Measurements from ENCODE around the gene PRADC1.

Gene PRADC1

GRCh38 chr2:73214120-73215035 lies 18.7 kb downstream of the PRADC1 start, which contains the start of gene SMYD5:
Gene SMYD5 (plus strand): TSS chr2:73214245. CDS start chr2:73214267, 22 bp downstream.
- Histone ChIP-seq H3K27ac (ENCODE audit: low read length) (peak within 1 kb of the TSS; percentile 41), H3K27me3 (ENCODE audit: control insufficient read depth in 1 of 2, insufficient read depth in 2 of 2, low read length in 2 of 2) (no peaks in the 10 kb centered on the region), H3K9ac (ENCODE audit: low read length in 2 of 2) (peak within 1 kb of the TSS; percentile 72 to 81), H3K36me3 (ENCODE audit: control insufficient read depth in 2 of 2, insufficient read depth in 2 of 2, low read length in 2 of 2) (peaks cover 0 to 7% of the 10 kb centered on the region in 2 donors), H3K9me3 (ENCODE audit: control insufficient read depth in 2 of 2, low read length in 2 of 2) (no peaks in the 10 kb centered on the region), H3K4me3 (ENCODE audit: low read length in 2 of 2) (peak within 1 kb of the TSS; percentile 85 to 87), H3K4me1 (ENCODE audit: control insufficient read depth, insufficient read depth, low read length) (peaks cover 12% of the 10 kb centered on the region)

DNA sequence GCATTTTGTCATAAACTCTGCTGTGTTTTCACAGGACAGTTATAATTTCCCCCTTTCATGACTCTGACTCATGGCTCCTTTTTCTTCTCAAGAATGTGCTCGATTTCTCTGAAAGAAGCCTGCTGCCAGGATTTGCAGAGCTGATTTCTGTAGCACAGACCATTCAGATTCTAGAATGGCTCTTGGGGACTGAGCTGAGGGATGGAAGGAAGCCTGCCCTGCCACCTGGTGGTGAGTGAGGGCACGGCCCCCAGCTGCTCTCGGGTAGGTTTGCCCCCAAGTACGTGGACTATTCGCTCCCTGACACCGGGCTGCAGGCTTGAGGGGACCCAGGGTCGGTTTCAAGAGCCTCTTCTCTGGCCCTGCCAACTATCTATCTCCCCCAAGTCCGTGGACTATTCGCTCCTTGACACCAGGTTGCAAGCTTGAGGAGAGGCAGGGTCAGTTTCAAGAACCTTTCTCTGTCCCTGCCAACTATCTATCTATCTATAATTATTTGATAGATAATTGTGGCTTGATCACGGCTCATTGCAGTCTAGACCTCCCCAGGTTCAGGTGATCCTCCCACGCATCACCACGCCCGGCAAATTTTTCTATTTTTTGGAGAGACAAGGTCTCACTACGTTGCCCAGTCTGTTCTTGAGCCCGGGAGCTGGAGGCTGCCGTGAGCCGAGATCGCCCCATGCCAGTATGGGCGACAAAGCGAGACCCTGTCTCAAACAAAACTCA lies 20.4 kb downstream of the PRADC1 start:
- Histone ChIP-seq H3K36me3 (ENCODE audit: control insufficient read depth in 2 of 2, insufficient read depth in 2 of 2, low read length in 2 of 2) (no peaks in the 10 kb centered on the region), H3K9ac (ENCODE audit: low read length in 2 of 2) (no peak overlapping the region), H3K27ac (ENCODE audit: low read length) (no peak overlapping the region), H3K4me1 (ENCODE audit: control insufficient read depth, insufficient read depth, low read length) (peaks cover 12% of the 10 kb centered on the region), H3K27me3 (ENCODE audit: control insufficient read depth in 1 of 2, insufficient read depth in 2 of 2, low read length in 2 of 2) (no peaks in the 10 kb centered on the region), H3K9me3 (ENCODE audit: control insufficient read depth in 2 of 2, low read length in 2 of 2) (no peaks in the 10 kb centered on the region), H3K4me3 (ENCODE audit: low read length in 2 of 2) (peak overlapping the region in 1 of 2 donors; percentile 29)

GRCh38 chr2:73212098-73212447 lies 21.0 kb downstream of the PRADC1 start:
- H3K36me3 ChIP-seq (ENCODE audit: control insufficient read depth in 2 of 2, insufficient read depth in 2 of 2, low read length in 2 of 2): no peaks in the 10 kb centered on the region
- peak overlapping the region in 1 of 2 donors; percentile 29 for H3K4me3 ChIP-seq (ENCODE audit: low read length in 2 of 2)
- H3K27me3 ChIP-seq (ENCODE audit: control insufficient read depth in 1 of 2, insufficient read depth in 2 of 2, low read length in 2 of 2): no peaks in the 10 kb centered on the region
- H3K4me1 ChIP-seq (ENCODE audit: control insufficient read depth, insufficient read depth, low read length): peaks cover 12% of the 10 kb centered on the region
- H3K9ac ChIP-seq (ENCODE audit: low read length in 2 of 2): no peak overlapping the region
- no peak overlapping the region for H3K27ac ChIP-seq (ENCODE audit: low read length)
- no peaks in the 10 kb centered on the region for H3K9me3 ChIP-seq (ENCODE audit: control insufficient read depth in 2 of 2, low read length in 2 of 2)

- H3K27ac ChIP-seq (ENCODE audit: low read length): no peak overlapping the region
- H3K27me3 ChIP-seq (ENCODE audit: control insufficient read depth in 1 of 2, insufficient read depth in 2 of 2, low read length in 2 of 2): peaks cover 0 to 3% of the 10 kb centered on the region in 2 donors
- H3K9me3 ChIP-seq (ENCODE audit: control insufficient read depth in 2 of 2, low read length in 2 of 2): no peaks in the 10 kb centered on the region
- H3K36me3 ChIP-seq (ENCODE audit: control insufficient read depth in 2 of 2, insufficient read depth in 2 of 2, low read length in 2 of 2): no peaks in the 10 kb centered on the region
- peaks cover 11% of the 10 kb centered on the region for H3K4me1 ChIP-seq (ENCODE audit: control insufficient read depth, insufficient read depth, low read length)
- no peak overlapping the region for H3K9ac ChIP-seq (ENCODE audit: low read length in 2 of 2)
- H3K4me3 ChIP-seq (ENCODE audit: low read length in 2 of 2): no peak overlapping the region
These were observed 22.3 kb downstream of the PRADC1 start for GRCh38 chr2:73210696-73211095.

GRCh38 chr2:73210019-73210418 lies 23.0 kb downstream of the PRADC1 start:
- Histone ChIP-seq H3K27ac (ENCODE audit: low read length) (no peak overlapping the region), H3K27me3 (ENCODE audit: control insufficient read depth in 1 of 2, insufficient read depth in 2 of 2, low read length in 2 of 2) (peaks cover 0 to 5% of the 10 kb centered on the region in 2 donors)

DNA sequence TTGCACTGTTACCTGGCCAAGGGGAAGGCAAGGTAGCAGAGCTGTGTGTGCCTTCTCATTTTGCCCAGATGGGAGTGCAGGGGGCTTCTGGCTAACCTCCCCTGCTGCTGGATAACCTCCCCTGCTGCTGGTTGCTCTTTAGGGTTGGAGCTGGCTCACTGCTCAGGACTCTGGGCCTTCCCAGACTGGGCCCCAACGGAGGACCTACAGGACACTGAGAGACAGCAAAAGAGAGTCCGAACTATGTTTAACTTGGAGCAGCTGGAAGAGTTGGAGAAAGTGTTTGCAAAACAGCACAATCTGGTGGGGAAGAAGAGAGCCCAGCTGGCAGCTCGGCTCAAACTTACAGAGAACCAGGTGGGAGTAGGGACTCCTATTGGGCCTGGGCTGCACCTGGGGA lies 24.8 kb downstream of the PRADC1 start:
- H3K4me1 ChIP-seq (ENCODE audit: control insufficient read depth, insufficient read depth, low read length): peaks cover 4% of the 10 kb centered on the region
- no peaks in the 10 kb centered on the region for H3K9me3 ChIP-seq (ENCODE audit: control insufficient read depth in 2 of 2, low read length in 2 of 2)
- H3K27me3 ChIP-seq (ENCODE audit: control insufficient read depth in 1 of 2, insufficient read depth in 2 of 2, low read length in 2 of 2): peaks cover 7 to 12% of the 10 kb centered on the region in 2 donors
- no peak overlapping the region for H3K27ac ChIP-seq (ENCODE audit: low read length)
- no peak overlapping the region for H3K9ac ChIP-seq (ENCODE audit: low read length in 2 of 2)
- H3K36me3 ChIP-seq (ENCODE audit: control insufficient read depth in 2 of 2, insufficient read depth in 2 of 2, low read length in 2 of 2): no peaks in the 10 kb centered on the region
- H3K4me3 ChIP-seq (ENCODE audit: low read length in 2 of 2): no peak overlapping the region

More at GRCh38 chr2:73210019-73210418, 23.0 kb downstream of the PRADC1 start:
- no peaks in the 10 kb centered on the region for H3K9me3 ChIP-seq (ENCODE audit: control insufficient read depth in 2 of 2, low read length in 2 of 2)
- H3K9ac ChIP-seq (ENCODE audit: low read length in 2 of 2): no peak overlapping the region
- peaks cover 8% of the 10 kb centered on the region for H3K4me1 ChIP-seq (ENCODE audit: control insufficient read depth, insufficient read depth, low read length)
- no peak overlapping the region for H3K4me3 ChIP-seq (ENCODE audit: low read length in 2 of 2)
- H3K36me3 ChIP-seq (ENCODE audit: control insufficient read depth in 2 of 2, insufficient read depth in 2 of 2, low read length in 2 of 2): no peaks in the 10 kb centered on the region

- Histone ChIP-seq H3K4me3 (ENCODE audit: low read length in 2 of 2) (no peak overlapping the region), H3K27me3 (ENCODE audit: control insufficient read depth in 1 of 2, insufficient read depth in 2 of 2, low read length in 2 of 2) (peaks cover 26 to 28% of the 10 kb centered on the region in 2 donors), H3K36me3 (ENCODE audit: control insufficient read depth in 2 of 2, insufficient read depth in 2 of 2, low read length in 2 of 2) (no peaks in the 10 kb centered on the region), H3K27ac (ENCODE audit: low read length) (no peak overlapping the region), H3K9me3 (ENCODE audit: control insufficient read depth in 2 of 2, low read length in 2 of 2) (peaks cover 0 to 2% of the 10 kb centered on the region in 2 donors), H3K4me1 (ENCODE audit: control insufficient read depth, insufficient read depth, low read length) (peaks cover 6% of the 10 kb centered on the region), H3K9ac (ENCODE audit: low read length in 2 of 2) (no peak overlapping the region)
These were observed 27.4 kb downstream of the PRADC1 start for GRCh38 chr2:73205611-73206010.

DNA sequence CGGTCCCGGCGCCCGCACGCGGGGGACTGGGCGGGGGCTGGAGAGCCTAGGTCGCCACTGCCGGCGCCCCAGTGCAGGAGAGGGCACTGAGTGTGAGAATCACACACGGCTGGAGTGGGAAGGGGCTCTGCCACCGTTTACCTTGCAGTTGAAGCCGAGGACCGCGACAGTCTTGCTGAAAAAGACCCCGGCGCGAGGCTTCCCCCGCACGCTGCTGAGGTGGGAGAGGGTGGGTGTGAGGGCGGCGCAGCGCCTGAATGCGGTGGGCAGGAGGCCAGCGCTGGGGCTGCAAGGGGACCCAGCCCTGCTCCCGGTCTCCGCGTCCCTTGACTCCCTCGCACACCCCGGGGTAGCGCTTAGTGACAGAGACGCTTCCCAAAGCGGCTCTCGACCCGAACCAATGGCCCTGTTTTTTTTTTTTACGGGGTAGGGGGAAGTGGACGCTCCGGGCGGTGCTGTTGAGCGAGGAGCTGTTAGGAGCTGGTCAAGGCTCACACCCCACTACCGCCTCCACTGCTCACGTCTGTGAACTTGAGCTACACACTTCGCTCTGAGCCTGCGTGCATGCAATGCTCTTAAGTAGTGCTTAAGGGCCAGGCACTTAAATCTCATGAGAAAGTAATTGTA lies 29.9 kb downstream of the PRADC1 start:
- Histone ChIP-seq H3K27me3 (ENCODE audit: control insufficient read depth in 1 of 2, insufficient read depth in 2 of 2, low read length in 2 of 2) (peaks cover 28 to 32% of the 10 kb centered on the region in 2 donors), H3K4me3 (ENCODE audit: low read length in 2 of 2) (peak overlapping the region in 1 of 2 donors; percentile 49), H3K9me3 (ENCODE audit: control insufficient read depth in 2 of 2, low read length in 2 of 2) (peaks cover 0 to 2% of the 10 kb centered on the region in 2 donors), H3K36me3 (ENCODE audit: control insufficient read depth in 2 of 2, insufficient read depth in 2 of 2, low read length in 2 of 2) (no peaks in the 10 kb centered on the region), H3K27ac (ENCODE audit: low read length) (no peak overlapping the region), H3K9ac (ENCODE audit: low read length in 2 of 2) (no peak overlapping the region), H3K4me1 (ENCODE audit: control insufficient read depth, insufficient read depth, low read length) (peaks cover 6% of the 10 kb centered on the region)

DNA sequence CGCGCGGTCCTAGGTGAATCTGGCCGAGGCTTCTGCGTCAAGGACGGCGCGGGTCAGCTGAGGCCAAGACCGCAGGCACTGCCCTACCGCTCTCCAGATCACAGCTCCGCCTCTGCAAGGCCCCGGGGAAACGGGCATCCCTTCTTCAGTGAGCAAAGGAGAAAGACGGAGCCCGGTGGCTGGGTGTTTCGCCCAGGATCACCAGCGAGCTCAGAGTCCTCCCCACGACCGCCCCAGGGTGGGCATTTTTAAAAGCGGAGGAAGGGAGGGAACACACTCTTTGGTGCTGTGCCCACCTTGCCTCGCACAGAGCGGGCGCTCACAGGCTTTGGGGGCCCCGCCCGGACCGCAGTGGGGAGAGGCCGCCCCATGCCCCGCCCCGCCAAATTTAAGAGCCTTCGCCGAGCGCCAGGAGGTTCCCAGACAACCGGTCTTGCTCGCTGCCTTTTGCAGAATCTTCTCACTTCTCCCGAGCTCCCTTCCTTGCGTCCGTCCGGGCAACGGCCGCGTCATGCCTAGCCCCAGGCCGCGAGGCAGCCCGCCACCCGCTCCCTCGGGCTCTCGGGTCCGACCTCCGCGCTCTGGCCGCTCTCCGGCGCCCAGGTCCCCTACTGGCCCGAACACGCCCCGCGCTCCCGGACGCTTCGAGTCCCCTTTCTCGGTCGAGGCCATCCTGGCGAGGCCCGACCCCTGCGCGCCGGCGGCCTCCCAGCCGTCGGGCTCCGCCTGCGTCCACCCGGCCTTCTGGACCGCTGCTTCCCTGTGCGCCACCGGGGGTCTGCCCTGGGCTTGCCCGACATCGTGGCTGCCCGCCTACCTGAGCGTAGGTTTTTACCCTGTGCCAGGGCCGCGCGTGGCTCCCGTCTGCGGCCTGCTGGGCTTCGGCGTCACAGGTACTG lies 30.6 kb downstream of the PRADC1 start, which contains the start of gene NOTO:
NOTO (plus strand) TSS at position 419 of the 899 bp plus-strand sequence; CDS start at position 512, 93 bp downstream.
- Histone ChIP-seq H3K4me1 (ENCODE audit: control insufficient read depth, insufficient read depth, low read length) (peaks cover 6% of the 10 kb centered on the region), H3K9me3 (ENCODE audit: control insufficient read depth in 2 of 2, low read length in 2 of 2) (peaks cover 0 to 2% of the 10 kb centered on the region in 2 donors), H3K36me3 (ENCODE audit: control insufficient read depth in 2 of 2, insufficient read depth in 2 of 2, low read length in 2 of 2) (no peaks in the 10 kb centered on the region), H3K9ac (ENCODE audit: low read length in 2 of 2) (no peak within 1 kb of the TSS), H3K27ac (ENCODE audit: low read length) (no peak within 1 kb of the TSS), H3K27me3 (ENCODE audit: control insufficient read depth in 1 of 2, insufficient read depth in 2 of 2, low read length in 2 of 2) (peaks cover 28 to 34% of the 10 kb centered on the region in 2 donors), H3K4me3 (ENCODE audit: low read length in 2 of 2) (peak within 1 kb of the TSS in 1 of 2 donors; percentile 49)
